ENCODE results near the gene CNNM3. TPM values are rescaled to one million over a fixed set of nuclear protein-coding genes. Genes with fewer than 3 reads are reported as not detected.

Gene CNNM3
- total and polyA plus RNA-seq, 8 donors = 4.6 to 107 (median 10.8) TPM

DNA sequence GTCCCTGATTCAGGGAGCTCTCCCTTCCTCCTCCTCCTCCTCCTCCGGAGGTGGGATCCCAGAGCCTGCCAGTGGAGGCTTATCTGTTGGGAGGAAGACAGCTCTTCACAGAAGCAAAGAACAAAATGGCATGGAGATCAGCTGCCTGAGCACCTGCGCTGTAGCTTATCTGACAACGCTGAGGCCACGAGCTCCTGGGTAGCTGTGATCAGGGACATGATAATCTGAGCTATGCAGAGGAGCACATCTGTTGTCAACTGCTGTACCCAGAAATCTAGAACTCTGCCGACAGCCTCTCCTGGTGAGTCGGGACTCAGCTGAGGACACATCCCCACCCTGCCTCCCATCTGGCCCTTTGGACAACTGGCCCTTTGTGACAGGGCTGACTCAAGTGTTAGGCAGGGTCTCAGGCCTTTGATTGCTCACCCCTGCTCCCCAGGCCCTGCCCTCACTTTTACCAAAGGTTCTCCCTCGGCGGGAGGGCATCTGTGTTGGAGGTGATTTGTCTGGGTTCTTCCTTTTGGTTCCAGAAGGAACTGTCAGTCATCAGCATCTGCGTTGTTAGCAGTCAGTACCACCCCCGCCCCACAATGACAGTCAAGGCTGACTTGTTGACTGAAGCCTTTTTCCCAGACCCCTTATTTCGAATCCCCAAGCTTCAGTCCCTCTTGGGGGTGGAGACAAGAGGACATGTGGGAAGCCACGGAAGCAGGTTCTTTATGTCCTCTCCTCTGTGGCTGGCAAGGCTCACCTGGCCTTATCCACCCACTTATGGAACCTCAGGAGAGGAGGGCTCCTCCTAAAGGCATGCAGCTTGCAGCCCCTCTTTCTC lies 5.9 kb upstream of the CNNM3 start:
- Histone ChIP-seq H3K4me3 (no peak overlapping the region), H3K27me3 (no peaks in the 10 kb centered on the region), H3K9me3 (no peaks in the 10 kb centered on the region), H3K36me3 (peaks cover 0 to 38% (median 31%) of the 10 kb centered on the region in 4 donors), H3K4me1 (peaks cover 2 to 16% (median 8%) of the 10 kb centered on the region in 4 donors), H3K27ac (no peak overlapping the region)
- TF ChIP-seq POLR2A (IDR thresholded peaks at IDR 0.05) = no peak
- TF ChIP-seq EP300 (IDR thresholded peaks at IDR 0.05) = no peak
- TF ChIP-seq, protein P1, sequence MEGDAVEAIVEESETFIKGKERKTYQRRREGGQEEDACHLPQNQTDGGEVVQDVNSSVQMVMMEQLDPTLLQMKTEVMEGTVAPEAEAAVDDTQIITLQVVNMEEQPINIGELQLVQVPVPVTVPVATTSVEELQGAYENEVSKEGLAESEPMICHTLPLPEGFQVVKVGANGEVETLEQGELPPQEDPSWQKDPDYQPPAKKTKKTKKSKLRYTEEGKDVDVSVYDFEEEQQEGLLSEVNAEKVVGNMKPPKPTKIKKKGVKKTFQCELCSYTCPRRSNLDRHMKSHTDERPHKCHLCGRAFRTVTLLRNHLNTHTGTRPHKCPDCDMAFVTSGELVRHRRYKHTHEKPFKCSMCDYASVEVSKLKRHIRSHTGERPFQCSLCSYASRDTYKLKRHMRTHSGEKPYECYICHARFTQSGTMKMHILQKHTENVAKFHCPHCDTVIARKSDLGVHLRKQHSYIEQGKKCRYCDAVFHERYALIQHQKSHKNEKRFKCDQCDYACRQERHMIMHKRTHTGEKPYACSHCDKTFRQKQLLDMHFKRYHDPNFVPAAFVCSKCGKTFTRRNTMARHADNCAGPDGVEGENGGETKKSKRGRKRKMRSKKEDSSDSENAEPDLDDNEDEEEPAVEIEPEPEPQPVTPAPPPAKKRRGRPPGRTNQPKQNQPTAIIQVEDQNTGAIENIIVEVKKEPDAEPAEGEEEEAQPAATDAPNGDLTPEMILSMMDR (IDR thresholded peaks at IDR 0.05) = no peak
- TF ChIP-seq POLR2AphosphoS5 (IDR thresholded peaks at IDR 0.05) = no peak
- 81 to 88% (median 84%) methylated on average over 11 to 12 of the region's 12 CpGs for WGBS, 5 donors
- no peak for DNase-seq
- intact Hi-C loops (cut with DNase I; ENCODE audit: low total_unique reads) = no loop called here

DNA sequence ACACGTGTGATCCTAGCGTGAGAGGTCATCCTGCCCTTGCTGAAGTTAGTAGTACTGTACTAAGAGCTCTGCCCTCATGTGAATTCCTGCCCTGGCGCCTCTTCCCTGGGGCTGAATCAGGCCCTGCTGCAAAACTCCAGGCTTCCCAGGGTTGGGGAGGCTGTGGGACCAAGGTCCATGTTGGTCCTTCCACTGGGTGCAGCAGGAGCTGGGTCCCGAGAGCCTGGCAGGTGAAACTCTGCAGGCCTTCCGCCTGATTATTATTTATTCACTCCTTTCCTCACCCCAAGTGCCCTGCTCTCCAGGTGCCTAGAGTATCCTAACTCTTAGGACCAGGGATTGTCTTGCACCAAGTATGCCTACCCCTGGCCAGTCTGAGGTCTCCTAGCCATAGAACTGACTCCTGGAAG lies 5.3 kb upstream of the CNNM3 start:
- intact Hi-C loops (cut with DNase I; ENCODE audit: low total_unique reads) = no loop called here
- Histone ChIP-seq H3K4me3 (no peak overlapping the region), H3K27me3 (no peaks in the 10 kb centered on the region), H3K9me3 (no peaks in the 10 kb centered on the region), H3K4me1 (peaks cover 6 to 19% (median 13%) of the 10 kb centered on the region in 4 donors), H3K27ac (no peak overlapping the region), H3K36me3 (peaks cover 0 to 38% (median 31%) of the 10 kb centered on the region in 4 donors)
- WGBS, 5 donors = 79 to 94% (median 88%) methylated on average over 3 to 5 of the region's 5 CpGs
- no peak for DNase-seq
- TF ChIP-seq, protein P1 (IDR thresholded peaks at IDR 0.05) = no peak
- no peak for TF ChIP-seq POLR2AphosphoS5 (IDR thresholded peaks at IDR 0.05)
- no peak for TF ChIP-seq EP300 (IDR thresholded peaks at IDR 0.05)
- TF ChIP-seq POLR2A (IDR thresholded peaks at IDR 0.05) = no peak

DNA sequence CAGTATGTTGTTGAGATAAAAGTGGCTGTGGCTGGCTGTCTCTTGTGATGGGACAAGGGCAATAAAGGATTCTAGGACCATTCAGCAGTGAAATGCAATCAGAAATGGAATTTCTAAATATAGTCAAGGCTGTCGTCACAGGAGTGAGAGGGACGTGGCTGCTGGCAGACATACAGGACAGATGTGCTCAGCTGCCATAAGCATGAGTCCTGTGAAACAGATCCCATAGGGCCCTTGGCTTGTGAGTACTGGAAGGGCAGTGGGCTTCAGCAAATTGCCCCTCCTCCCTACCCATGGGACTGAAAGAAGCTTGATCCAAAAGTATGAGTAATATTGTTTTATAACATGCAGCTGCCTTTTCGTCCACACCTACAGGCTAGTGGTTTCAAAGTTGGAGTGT lies 4.2 kb upstream of the CNNM3 start:
- TF ChIP-seq EP300 (IDR thresholded peaks at IDR 0.05) (no peak), POLR2AphosphoS5 (IDR thresholded peaks at IDR 0.05) (no peak), POLR2A (IDR thresholded peaks at IDR 0.05) (no peak)
- TF ChIP-seq, protein P1 (IDR thresholded peaks at IDR 0.05) = no peak
- Histone ChIP-seq H3K9me3 (no peaks in the 10 kb centered on the region), H3K27ac (no peak overlapping the region), H3K4me3 (no peak overlapping the region), H3K4me1 (peaks cover 6 to 20% (median 13%) of the 10 kb centered on the region in 4 donors), H3K27me3 (no peaks in the 10 kb centered on the region), H3K36me3 (peaks cover 0 to 38% (median 31%) of the 10 kb centered on the region in 4 donors)
- intact Hi-C loops (cut with DNase I; ENCODE audit: low total_unique reads) = no loop called here
- peak in 1 of 2 donors; percentile 65 for DNase-seq
- 50 to 69% (median 53%) methylated on average over 3 of the region's 3 CpGs for WGBS, 5 donors

DNA sequence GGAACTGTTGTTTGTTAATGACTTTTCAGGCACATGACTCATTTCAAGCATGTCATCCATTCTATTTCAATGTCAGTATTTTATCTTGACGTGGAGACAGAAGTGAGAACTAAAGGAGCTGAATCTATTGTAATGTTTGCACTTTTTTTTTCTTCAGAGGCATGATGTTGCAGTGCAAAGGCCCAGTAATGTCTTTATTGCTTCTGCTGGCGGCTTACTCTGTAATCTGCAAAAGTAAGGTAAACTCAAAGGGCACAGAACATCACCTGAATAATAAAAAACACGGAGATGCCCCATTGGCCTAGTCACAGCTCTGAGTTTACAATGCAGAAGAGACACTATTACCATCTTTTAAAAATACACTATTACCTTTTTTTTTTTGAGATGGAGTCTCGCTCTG lies 2.4 kb upstream of the CNNM3 start:
- intact Hi-C loops (cut with DNase I; ENCODE audit: low total_unique reads) = no loop called here
- WGBS, 5 donors = 82 to 89% (median 88%) methylated on average over 4 of the region's 4 CpGs
- H3K27me3 ChIP-seq = no peaks in the 10 kb centered on the region
- no peak overlapping the region for H3K27ac ChIP-seq
- H3K36me3 ChIP-seq = peaks cover 0 to 36% (median 28%) of the 10 kb centered on the region in 4 donors
- no peaks in the 10 kb centered on the region for H3K9me3 ChIP-seq
- no peak overlapping the region for H3K4me3 ChIP-seq
- DNase-seq = no peak
- no peak for TF ChIP-seq POLR2A (IDR thresholded peaks at IDR 0.05)
- TF ChIP-seq, protein P1 (IDR thresholded peaks at IDR 0.05) = no peak
- TF ChIP-seq EP300 (IDR thresholded peaks at IDR 0.05) = no peak
- no peak for TF ChIP-seq POLR2AphosphoS5 (IDR thresholded peaks at IDR 0.05)
- peaks cover 24 to 37% (median 30%) of the 10 kb centered on the region in 4 donors for H3K4me1 ChIP-seq
